ENCODE results near the gene GTF2F2. TPM values are rescaled to one million over a fixed set of nuclear protein-coding genes. Genes with fewer than 3 reads are reported as not detected.

The GTF2F2 gene
- total and polyA plus RNA-seq, 2 donors (not counting 3 experiments of a cell fraction or from before 2014, with no cell fraction given): 7.5 to 23.6 TPM

- FAIRE-seq: no peak
- Histone ChIP-seq H3K27ac (ENCODE audit: insufficient read depth, low read depth, low read length) (no peak overlapping the region), H3K4me1 (ENCODE audit: control insufficient read depth, extremely low read depth, insufficient read depth, low read length) (no peaks in the 10 kb centered on the region), H2AFZ (ENCODE audit: low read depth, low read length) (no peak overlapping the region), H3K4me2 (ENCODE audit: insufficient read depth, low read length) (no peak overlapping the region), H3K79me2 (ENCODE audit: control insufficient read depth, insufficient read depth, low read length) (no peaks in the 10 kb centered on the region), H3K9ac (replicated peaks; ENCODE audit: extremely low read depth, insufficient read depth, low read length) (no peak overlapping the region), H3K36me3 (ENCODE audit: control insufficient read depth in 2 of 2, extremely low read depth in 1 of 2, insufficient read depth in 2 of 2, low read length in 2 of 2) (no peaks in the 10 kb centered on the region), H3K4me3 (replicated peaks in 1 of 3; ENCODE audit: insufficient read depth in 1 of 3, low read depth in 1 of 3, low read length in 3 of 3) (no peak overlapping the region), H3K9me3 (replicated peaks; ENCODE audit: control insufficient read depth, insufficient read depth, low read length) (no peaks in the 10 kb centered on the region), H3K9me1 (replicated peaks; ENCODE audit: control insufficient read depth, extremely low read depth, insufficient read depth, low read length) (no peaks in the 10 kb centered on the region), H4K20me1 (replicated peaks; ENCODE audit: control insufficient read depth, extremely low read depth, insufficient read depth, low read length) (no peaks in the 10 kb centered on the region), H3K27me3 (ENCODE audit: control insufficient read depth in 2 of 2, insufficient read depth in 2 of 2, low read length in 2 of 2) (peaks cover 4 to 12% of the 10 kb centered on the region in 2 experiments)
- TF ChIP-seq FOS (IDR thresholded peaks at IDR 0.05; ENCODE audit: borderline replicate concordance, insufficient read depth, low read length): no peak
- no peak for TF ChIP-seq JUN (IDR thresholded peaks at IDR 0.05; ENCODE audit: borderline replicate concordance, insufficient read depth, insufficient read length, low read depth)
- no peak for TF ChIP-seq MAX (IDR thresholded peaks at IDR 0.05; ENCODE audit: insufficient read depth, insufficient read length)
- no peak for TF ChIP-seq POLR2AphosphoS5 (IDR thresholded peaks at IDR 0.05; ENCODE audit: insufficient read depth, low read depth, low read length)
- no peak for TF ChIP-seq POLR2A (IDR thresholded peaks at IDR 0.05; ENCODE audit: low read depth, low read length)
- TF ChIP-seq EZH2 (IDR thresholded peaks at IDR 0.05; ENCODE audit: borderline replicate concordance, low read depth, low read length, severe bottlenecking): no peak
- TF ChIP-seq CTCF (IDR thresholded peaks at IDR 0.05; ENCODE audit: extremely low read depth in 1 of 2, insufficient read depth in 1 of 2, low read depth in 1 of 2, low read length in 2 of 2): no peak
- no peak for TF ChIP-seq GATA2 (IDR thresholded peaks at IDR 0.05; ENCODE audit: insufficient read depth, insufficient read length, low read depth, low read length)
- TF ChIP-seq MYC (IDR thresholded peaks at IDR 0.05; ENCODE audit: low read depth, low read length): no peak
- dilution Hi-C loops (cut with MboI; ENCODE audit: extremely low pct_ligation_motif_present, low sequenced_read_pairs) (no loop called here), intact Hi-C loops (cut with micrococcal nuclease) (no loop called here)
- ChIA-PET CTCF (interaction anchor here (2.2 kb wide), 1 partner anchor 16 kb away, joined by 4 read pairs; the partner anchor contains the start of gene GTF2F2), POLR2A (no interaction called here)
- BruUV-seq (replicated peaks): no TSS peak
- no peak for DNase-seq (ENCODE audit: low read depth, low spot score)
Measured at GRCh38 chr13:45104261-45104660, 16.0 kb upstream of the GTF2F2 start.
